GM19324 (cell line): ENCODE data around the gene CDC14B.
"Not testable (repeated sequence)": the region's sequence is repeated elsewhere in the genome, so short reads cannot be mapped to it uniquely, and the experiment has no call there.

Experiments used
- ATAC-seq: cut with Tn5 transposase; IDR thresholded peaks from one replicate; pipeline ENCODE4 v1.9.1; 2021; ENCODE audit warnings: mild to moderate bottlenecking, moderate library complexity; ENCODE audit not compliant: unreplicated experiment, low FRiP score

The CDC14B gene

DNA sequence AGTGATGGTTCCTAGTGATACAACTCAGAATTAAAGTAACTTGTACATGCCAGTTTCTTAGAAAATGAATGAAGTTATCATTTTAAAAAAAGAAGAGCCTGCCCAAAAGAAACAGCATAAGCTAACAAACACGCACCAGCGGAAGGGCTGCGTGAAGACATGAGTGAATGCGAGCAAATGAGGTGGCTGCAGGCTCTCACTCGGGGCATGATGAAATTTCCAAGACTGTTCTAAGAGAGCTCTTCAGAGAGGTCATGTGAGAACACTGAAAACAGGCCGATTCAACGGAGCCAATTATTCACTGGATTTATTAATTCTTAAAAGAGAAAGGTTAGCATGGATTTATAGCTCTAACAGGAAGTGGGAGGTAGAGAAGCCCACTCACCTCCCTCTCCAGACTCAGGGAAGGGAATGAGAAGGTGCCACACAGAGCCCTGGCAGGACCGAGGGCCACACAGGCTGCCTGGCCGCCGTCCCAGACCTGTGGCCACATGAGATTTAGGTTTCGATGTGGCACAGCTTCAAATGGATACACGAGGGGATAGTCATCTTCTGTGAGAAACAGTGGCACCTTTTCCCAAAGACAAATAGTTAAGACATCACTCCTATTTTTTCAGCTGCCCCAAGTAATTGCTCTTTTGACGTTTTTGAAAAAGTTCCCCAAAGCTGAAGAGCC, 114.2 kb downstream of the CDC14B start:
- ATAC-seq, result no peak

DNA sequence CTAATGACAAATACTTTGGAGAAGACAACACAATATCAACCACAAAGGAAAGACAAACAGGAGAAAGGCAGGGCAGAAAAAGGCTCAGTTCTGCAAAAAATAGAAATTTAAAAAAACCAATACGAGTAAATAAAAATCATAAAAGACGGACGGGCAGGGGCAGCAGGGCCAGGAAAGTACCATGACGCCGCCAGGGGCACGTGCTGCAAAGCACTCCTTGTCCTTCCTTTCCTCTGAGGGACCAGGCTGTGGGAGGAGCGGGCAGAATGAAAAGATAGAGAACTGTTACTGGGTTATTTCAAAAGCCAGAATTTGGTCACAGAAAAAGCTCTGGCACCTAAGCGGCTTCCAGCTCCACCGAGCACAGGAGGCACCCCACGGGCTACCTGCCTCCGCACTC, 115.7 kb downstream of the CDC14B start:
- ATAC-seq, result no peak

DNA sequence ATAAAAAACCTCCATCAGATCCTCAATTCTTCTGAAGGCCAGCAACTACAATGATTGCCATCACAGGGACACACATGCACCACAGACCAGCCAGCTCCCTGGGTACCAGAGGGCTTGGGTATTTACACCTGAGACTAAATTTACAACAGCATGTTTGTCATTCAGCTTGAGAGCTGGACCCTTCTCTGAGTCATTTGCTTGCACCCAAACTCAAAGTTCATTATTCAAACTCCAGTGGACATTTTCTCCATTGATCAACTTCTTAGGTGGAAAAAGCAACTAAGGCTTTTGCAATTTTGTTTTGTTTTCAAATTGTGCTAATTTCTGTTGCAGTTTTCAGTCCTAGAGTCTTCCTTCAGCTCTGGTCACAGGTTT, 116.3 kb downstream of the CDC14B start:
- not testable (repeated sequence) for ATAC-seq

DNA sequence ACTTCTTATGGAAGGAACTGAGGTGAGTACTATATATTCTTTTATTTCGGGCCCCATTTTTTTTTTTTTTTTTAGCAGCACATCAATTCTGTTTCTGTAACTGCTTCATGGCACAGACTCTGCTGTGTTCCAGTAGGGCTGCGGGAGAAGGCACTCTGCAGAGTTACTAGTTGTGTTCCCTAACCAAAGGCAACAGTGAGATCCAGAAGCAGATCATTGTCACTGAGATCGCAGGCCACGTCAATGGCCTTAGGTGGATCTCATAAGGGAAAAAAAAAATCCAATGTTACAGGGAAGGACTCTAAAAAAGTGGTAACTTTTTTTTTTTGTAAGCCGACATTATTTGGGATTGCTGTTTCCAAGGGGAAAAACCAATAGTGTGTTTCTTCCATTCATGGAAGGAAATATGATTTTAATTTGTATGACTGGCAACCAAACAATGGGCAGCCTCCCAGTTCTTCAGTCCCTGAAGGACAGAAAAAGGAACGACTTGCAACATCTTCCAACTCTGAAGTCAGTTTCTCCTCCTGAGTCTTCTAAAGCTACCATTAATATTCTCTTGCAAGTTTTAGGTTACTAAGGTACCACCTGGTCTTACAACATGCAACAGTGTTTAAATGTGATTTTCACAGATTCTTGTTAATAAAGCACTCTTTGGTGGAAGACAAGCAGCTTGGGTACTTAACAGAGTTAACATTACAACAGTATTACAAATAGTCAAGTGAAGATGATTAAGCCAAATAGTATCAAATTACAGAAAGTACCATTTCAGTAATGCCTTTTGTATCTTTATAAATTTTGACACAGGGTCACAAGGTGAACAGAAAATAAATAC, 116.9 kb downstream of the CDC14B start:
- ATAC-seq, result no peak

DNA sequence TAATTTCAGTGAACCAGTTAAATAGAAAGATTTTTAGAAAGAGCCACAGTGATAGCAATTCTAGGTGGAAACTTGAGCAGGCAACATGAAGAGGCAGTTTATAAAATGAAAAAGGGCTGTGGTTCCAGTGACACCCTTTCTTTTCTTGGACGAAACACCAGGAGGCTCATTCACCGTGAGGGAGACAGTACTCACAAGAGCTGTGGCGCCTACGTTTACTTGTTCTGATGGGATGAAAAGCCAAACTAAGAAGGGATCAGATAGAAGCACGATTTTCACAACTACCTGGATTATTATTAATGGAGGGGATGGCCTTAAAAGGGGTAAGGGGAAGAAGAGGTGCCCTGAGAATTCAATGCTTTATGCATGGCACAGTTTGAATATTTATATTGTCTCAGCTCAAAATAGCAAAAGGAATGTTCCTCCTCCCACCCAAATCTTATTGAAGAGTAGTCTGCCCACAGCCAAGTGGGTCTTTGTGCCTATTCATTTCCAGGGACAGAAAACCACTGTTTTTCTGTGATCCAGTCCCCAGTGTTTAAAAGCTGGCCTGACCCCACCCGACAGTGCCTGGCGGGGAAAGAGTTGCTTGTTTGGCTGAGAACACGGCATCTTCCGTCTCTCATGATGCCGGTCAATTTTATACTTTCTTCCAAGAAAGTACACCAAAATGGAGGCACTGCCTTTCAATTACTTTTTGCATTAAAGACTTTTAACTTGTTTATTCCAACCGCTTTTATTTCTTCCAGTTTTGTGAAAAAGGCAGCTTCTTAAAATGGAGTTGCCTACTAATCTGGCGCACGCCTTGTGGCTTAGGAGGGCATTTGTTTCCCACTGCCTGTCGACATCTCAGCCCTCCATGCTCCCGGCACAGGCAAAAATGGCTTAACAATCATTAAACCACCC, 117.8 kb downstream of the CDC14B start:
- ATAC-seq, result no peak

DNA sequence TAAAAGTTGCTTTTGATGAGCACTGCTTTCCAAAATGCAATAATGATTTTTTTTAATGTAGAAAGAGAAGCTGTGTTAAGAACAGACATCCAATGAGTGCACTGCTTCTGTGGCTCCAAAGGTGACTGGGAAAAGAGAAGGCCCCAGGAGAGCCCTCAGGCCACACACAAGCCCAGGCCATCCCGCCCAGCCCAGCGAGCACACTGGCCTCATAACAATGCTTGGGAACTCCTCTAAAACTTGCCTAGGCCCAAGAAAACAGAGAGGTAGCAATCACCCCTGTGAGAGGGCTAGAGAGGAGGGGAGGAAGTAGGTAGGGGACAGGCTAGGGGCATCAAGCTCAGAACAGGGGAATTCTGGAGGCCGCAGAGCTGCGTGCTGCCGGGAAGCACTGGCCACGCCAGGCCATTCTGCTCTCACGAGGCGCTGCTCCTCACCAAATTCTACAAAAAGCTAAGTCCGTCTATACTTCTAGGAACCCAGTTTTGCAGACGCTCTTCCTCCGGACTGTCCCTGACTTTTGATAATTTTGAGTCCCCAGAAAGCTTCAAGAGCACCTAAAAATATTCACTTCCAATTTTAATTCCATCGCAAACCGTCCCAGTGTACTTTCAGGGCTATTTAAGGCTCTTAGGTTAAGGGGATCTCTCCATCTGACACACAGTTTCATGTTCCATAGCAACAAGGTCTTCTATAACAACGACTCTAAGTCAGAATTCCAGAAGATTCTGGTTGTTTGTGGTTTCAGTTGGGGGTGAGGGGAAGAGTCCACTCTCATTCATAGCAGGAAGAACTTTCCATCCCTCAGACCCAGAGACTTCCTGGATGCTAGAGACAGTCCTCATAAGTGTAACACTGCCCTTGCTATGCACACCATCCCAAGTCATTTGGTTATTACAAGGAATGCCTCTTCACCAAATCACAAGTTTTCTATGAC, 118.7 kb downstream of the CDC14B start:
- no peak for ATAC-seq

DNA sequence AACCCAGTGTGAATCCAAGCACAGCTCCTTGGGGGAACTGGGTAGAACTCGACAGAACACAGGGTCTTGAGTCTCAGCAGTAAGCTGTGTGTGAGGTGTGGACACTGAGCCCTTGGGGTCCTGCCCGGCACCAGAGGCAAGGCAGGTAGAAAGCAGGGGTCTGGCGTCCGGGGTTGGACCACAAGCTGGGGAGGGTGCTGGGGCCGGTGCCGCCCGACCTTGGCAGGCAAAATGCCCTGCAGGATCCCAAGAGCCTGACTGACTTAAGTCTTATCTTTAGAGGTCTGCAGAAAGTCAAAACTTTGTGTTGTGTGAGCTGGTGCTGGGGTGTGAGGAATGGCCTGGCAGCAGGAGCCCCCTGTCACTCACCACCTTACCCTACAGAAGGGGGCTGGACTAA, 120.4 kb downstream of the CDC14B start:
- ATAC-seq, result no peak

DNA sequence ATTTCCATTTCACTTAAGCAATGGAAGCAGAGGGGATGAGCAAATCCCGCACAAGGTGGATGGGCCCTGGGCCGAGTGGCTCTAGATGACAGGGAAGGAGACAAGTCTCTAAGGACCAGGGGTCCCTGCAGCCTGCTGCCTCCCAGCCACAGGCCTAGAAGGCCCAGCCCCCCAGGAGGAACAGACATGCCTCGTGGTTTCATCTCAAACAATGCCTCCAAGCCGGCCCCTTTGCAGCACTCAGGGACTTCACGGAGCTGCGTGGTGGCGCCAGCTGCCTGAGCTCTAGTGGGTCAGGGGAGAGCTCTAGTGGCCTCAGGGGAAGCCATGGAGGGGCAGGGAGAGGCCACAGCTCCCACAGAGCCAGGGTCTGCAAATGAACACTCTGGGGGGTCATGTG, 120.8 kb downstream of the CDC14B start:
- ATAC-seq, result no peak

GRCh38 chr9:96497117-96497399, 122.6 kb downstream of the CDC14B start:
- ATAC-seq, result no peak

DNA sequence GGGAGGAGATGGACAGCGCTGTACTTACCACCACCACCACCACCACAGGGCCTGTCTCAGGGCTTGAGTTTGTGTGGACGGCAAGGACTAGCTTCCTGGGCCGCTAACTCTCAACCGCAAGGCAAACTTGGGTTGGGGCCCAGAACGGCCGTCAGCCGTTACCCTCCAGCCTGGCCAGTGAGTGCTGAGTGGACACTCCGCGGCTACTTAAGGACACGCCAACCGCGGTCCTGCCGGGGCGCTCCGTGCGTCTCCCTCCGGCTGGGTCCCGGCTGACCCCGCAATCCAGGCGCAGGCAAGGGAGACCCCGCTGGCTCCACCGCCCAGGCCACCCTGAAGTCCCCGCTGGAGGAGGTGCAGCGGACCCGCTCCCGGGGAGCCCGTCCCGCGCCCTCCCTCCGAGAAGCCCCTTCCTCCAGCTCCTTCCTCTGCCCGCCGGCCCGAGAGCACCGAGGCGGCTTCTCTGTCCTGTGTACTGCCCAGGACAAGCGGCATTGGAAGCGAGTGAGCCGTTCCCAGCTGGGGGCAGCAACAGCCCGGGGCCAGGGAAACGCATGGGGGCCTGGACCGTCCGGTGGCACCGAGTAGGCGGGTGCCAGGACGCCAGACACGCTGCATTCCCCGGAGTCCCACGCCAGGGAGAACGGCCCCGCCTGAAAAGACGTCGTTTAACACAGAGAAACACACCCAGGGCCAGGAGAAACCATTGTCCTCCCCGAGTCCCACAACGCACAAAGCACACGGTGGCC, 123.1 kb downstream of the CDC14B start:
- ATAC-seq, result no peak

DNA sequence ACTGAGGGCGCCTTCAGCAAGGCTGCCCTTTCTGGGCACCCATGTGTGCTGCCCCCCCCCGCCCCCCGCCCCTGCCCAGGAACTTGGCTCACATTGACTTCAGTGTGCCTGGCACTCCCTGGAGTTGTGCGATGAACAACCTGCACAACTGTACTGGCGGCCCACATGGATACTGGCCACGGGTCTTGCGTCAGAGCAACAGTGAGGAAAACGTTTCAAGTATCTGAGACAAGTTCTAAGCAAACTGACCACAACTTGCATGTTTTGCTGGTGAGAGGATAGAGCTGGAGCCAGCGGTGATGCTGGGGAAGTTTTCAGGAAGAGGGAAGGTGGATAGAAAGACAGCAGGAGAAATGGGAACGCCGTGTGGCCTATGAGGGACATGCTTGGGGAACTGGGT, 124.3 kb downstream of the CDC14B start:
- ATAC-seq, result no peak

DNA sequence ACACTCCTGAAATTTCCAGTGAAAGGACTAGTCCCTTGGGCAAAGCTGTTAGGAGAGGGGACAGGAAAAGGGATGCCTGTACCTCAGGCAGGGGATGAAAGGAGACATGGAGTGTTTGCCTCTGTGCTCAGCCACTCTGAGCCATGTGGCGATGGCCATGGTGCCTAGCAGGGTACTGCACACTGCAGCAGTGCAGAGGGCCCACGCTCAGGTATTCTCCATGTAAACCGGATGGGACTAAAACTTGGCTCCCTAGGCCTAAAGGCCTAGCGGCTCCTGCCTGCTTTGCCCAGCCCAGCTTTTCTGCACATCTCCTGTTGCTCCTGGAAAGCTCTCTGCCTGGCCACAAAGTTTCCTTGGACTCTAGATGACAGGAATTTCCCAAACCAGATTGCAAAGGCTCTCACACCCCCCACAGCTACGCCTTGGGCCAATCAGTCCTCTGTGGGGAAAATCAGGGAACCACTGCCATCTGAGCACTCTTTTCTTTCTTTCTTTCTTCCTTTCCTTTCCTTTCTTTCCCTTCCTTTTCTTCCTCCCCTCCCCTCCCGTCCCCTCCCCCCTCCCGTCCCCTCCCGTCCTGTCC, 125.3 kb downstream of the CDC14B start:
- no peak for ATAC-seq

DNA sequence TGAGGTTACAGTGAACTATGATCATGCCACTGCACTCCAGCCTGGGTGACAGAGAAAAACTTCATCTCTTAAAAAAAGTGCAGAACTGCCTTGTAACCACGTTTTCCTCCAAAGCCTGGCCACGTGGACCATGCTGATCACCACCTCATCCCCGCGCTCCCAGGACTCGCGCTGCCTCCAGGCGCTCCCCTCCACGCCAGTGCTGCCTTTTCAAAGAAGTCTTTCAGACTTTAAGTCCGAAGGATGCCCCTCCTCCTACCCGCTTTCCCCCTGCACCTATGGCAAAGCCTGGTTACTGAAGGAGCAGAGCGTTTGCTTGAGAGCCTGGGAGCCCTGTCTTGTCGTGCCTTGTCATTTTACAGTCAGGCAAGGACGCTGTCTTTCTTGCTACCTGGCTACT, 125.9 kb downstream of the CDC14B start:
- no peak for ATAC-seq

GRCh38 chr9:96492993-96493531, 126.6 kb downstream of the CDC14B start:
- ATAC-seq, result no peak

DNA sequence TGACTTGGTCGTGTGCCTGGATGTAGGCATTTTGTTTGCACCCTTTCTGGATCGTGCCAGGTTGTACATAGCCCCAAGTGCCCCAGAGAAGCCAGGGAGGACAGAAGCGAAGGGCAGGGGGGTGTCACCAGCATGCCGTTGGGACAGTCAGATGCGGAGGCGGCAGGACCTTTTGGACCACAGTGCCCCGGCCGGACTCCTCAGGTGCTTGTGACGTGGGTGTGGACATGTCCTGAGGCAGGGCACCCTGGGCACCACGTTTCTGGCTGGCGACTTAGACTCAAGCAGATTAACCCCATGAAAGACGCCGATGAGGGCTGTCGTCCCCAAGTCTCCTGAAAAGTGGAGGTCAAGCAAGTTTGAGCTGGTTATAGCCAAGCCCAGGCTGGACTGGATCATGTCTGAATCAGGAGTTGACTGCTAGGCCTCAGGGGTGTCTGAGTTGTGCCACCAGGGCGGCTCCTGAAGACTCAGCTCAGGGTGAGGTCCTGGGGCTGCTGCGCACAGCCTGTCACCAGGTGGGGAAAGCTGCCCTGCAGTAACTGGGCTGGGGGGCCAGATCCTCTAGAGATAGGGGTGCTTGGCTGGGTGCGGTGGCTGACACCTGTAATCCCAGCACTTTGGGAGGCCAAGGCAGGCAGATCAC, 127.6 kb downstream of the CDC14B start:
- no peak for ATAC-seq

GRCh38 chr9:96491079-96491879, 128.4 kb downstream of the CDC14B start:
- ATAC-seq, result no peak

GRCh38 chr9:96490534-96491078, 129.0 kb downstream of the CDC14B start:
- no peak for ATAC-seq
